T47D (cell line): ENCODE results near the gene C18orf32.

ENCODE experiments used
- DNase-seq, 2 experiments: peaks; one replicate each; pipeline versions ENCODE4 v3.0.0 to v3.0.0-alpha.2; 2011 to 2012; ENCODE audit warnings: low read depth in 1 of 2, low spot score in 1 of 2
- JUND ChIP-seq: IDR thresholded peaks from 2 replicates; pipeline ENCODE4 v1.6.1; 2012; ENCODE audit warnings: low read depth
- in situ Hi-C: cut with HindIII; loops from 2 replicates; pipeline ENCODE4 v1.10.0; 2016; ENCODE audit warnings: low sequenced_read_pairs, low pct_unique_long_range_greater_than_20kb

Gene C18orf32

GRCh38 chr18:49447810-49448745, 39.0 kb downstream of the C18orf32 start:
- TF ChIP-seq JUND, result no peak
- in situ Hi-C loops, result no loop called here
- peak; percentile 23 to 80 for DNase-seq

GRCh38 chr18:49446481-49446880, 40.6 kb downstream of the C18orf32 start:
- no peak for TF ChIP-seq JUND
- no peak for DNase-seq
- in situ Hi-C loops, result no loop called here

- in situ Hi-C loops, result no loop called here
- no peak for TF ChIP-seq JUND
- DNase-seq, result no peak
These were observed 42.5 kb downstream of the C18orf32 start for GRCh38 chr18:49444581-49444980.

- DNase-seq, result no peak
- TF ChIP-seq JUND, result no peak
- in situ Hi-C loops, result no loop called here
These were observed 43.2 kb downstream of the C18orf32 start for GRCh38 chr18:49443837-49444236.

- no peak for TF ChIP-seq JUND
- no peak for DNase-seq
- in situ Hi-C loops, result no loop called here
These were observed 45.6 kb downstream of the C18orf32 start for GRCh38 chr18:49441338-49441938.

- TF ChIP-seq JUND, result no peak
- DNase-seq, result no peak
- in situ Hi-C loops, result no loop called here
These were observed 51.9 kb downstream of the C18orf32 start for GRCh38 chr18:49435170-49435569.

- in situ Hi-C loops, result no loop called here
- no peak for TF ChIP-seq JUND
These were observed 54.4 kb downstream of the C18orf32 start for GRCh38 chr18:49432602-49433001.

GRCh38 chr18:49431165-49431962, 55.7 kb downstream of the C18orf32 start:
- in situ Hi-C loops, result no loop called here
- TF ChIP-seq JUND, result no peak
- no peak for DNase-seq

More at GRCh38 chr18:49432602-49433001, 54.4 kb downstream of the C18orf32 start:
- DNase-seq, result no peak
